ENCODE results near the gene ESAM.

The ESAM gene

DNA sequence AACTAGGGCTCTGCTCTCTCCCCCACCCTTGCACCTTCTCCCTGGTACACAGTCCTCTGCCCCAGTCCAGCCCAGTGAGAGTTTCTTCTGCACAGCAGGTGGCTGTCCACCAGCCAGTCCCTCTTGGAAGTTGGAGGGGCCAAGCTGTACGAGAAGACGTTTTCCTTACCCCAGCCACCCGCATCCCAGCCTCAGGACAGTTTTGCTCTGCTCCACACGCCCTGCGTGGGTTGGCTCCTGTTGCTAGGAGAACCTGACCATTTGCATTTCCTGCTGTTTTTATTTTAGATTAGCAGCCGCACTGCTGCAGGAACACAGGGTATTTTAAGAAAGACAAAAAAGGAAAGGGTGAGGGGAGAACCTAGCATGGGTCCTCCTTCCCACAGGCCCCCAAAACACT is 39.9 kb downstream of the ESAM start:
- H2BK12ac ChIP-seq (ENCODE audit: low read length): no peak overlapping the region
- no peak overlapping the region for H2AK5ac ChIP-seq (ENCODE audit: low read length)
- no CpG with 5 or more reads among the region's 6 CpGs for WGBS (ENCODE audit: extremely low coverage, insufficient coverage, insufficient read length)

GRCh38 chr11:124719534-124719933 is 42.6 kb downstream of the ESAM start:
- Histone ChIP-seq H3K9ac (ENCODE audit: low read length) (no peak overlapping the region), H2BK120ac (ENCODE audit: insufficient read depth, low read length, poor library complexity) (no peak overlapping the region), H2BK5ac (ENCODE audit: low read depth, low read length, poor library complexity) (no peak overlapping the region), H3K14ac (ENCODE audit: low read length) (no peak overlapping the region), H3K18ac (ENCODE audit: low read length) (no peak overlapping the region), H3K4me1 (ENCODE audit: control insufficient read depth in 1 of 2, insufficient read depth in 2 of 2, low read length in 2 of 2) (no peaks in the 10 kb centered on the region), H3K27me3 (ENCODE audit: insufficient read depth, low read length) (peaks cover 34% of the 10 kb centered on the region), H3K4ac (ENCODE audit: low read depth, low read length) (no peak overlapping the region), H3K79me2 (ENCODE audit: control insufficient read depth, insufficient read depth, low read length, poor library complexity) (no peaks in the 10 kb centered on the region), H3K4me2 (ENCODE audit: low read length) (no peak overlapping the region), H3K79me1 (ENCODE audit: low read length) (no peaks in the 10 kb centered on the region), H4K8ac (ENCODE audit: low read depth, low read length) (no peak overlapping the region), H3K9me3 (ENCODE audit: insufficient read depth, low read depth, low read length) (no peaks in the 10 kb centered on the region), H2AK5ac (ENCODE audit: low read length) (no peak overlapping the region), H3K27ac (ENCODE audit: low read depth, low read length) (no peak overlapping the region), H4K12ac (ENCODE audit: low read depth, low read length) (no peak overlapping the region), H2BK12ac (ENCODE audit: low read length) (no peak overlapping the region), H2AFZ (ENCODE audit: insufficient read depth, low read length, poor library complexity) (no peak overlapping the region), H3K36me3 (ENCODE audit: control insufficient read depth in 1 of 2, insufficient read depth in 2 of 2, low read length in 2 of 2) (no peaks in the 10 kb centered on the region), H4K91ac (ENCODE audit: low read depth, low read length) (no peak overlapping the region), H3K4me3 (ENCODE audit: low read depth, low read length) (no peak overlapping the region), H3K23ac (ENCODE audit: low read length) (no peak overlapping the region)
- DNase-seq: no peak
- no CpG with 5 or more reads among the region's 2 CpGs for WGBS (ENCODE audit: extremely low coverage, insufficient coverage, insufficient read length)

More for the DNA sequence above, 39.9 kb downstream of the ESAM start:
- no peaks in the 10 kb centered on the region for H3K9me3 ChIP-seq (ENCODE audit: insufficient read depth, low read depth, low read length)
- H2BK5ac ChIP-seq (ENCODE audit: low read depth, low read length, poor library complexity): no peak overlapping the region
- no peak overlapping the region for H3K9ac ChIP-seq (ENCODE audit: low read length)
- H3K79me1 ChIP-seq (ENCODE audit: low read length): no peaks in the 10 kb centered on the region
- H3K14ac ChIP-seq (ENCODE audit: low read length): no peak overlapping the region
- no peak for DNase-seq
- H3K18ac ChIP-seq (ENCODE audit: low read length): no peak overlapping the region
- H2AFZ ChIP-seq (ENCODE audit: insufficient read depth, low read length, poor library complexity): no peak overlapping the region
- H3K79me2 ChIP-seq (ENCODE audit: control insufficient read depth, insufficient read depth, low read length, poor library complexity): no peaks in the 10 kb centered on the region
- H4K12ac ChIP-seq (ENCODE audit: low read depth, low read length): no peak overlapping the region
- no peak overlapping the region for H3K4me3 ChIP-seq (ENCODE audit: low read depth, low read length)
- no peak overlapping the region for H3K4ac ChIP-seq (ENCODE audit: low read depth, low read length)
- no peak overlapping the region for H3K4me2 ChIP-seq (ENCODE audit: low read length)
- no peak overlapping the region for H2BK120ac ChIP-seq (ENCODE audit: insufficient read depth, low read length, poor library complexity)
- H3K4me1 ChIP-seq (ENCODE audit: control insufficient read depth in 1 of 2, insufficient read depth in 2 of 2, low read length in 2 of 2): no peaks in the 10 kb centered on the region
- no peak overlapping the region for H3K23ac ChIP-seq (ENCODE audit: low read length)
- no peaks in the 10 kb centered on the region for H3K36me3 ChIP-seq (ENCODE audit: control insufficient read depth in 1 of 2, insufficient read depth in 2 of 2, low read length in 2 of 2)
- no peak overlapping the region for H4K91ac ChIP-seq (ENCODE audit: low read depth, low read length)
- H3K27me3 ChIP-seq (ENCODE audit: insufficient read depth, low read length): peaks cover 34% of the 10 kb centered on the region
- no peak overlapping the region for H4K8ac ChIP-seq (ENCODE audit: low read depth, low read length)
- H3K27ac ChIP-seq (ENCODE audit: low read depth, low read length): no peak overlapping the region

GRCh38 chr11:124718801-124719200 is 43.3 kb downstream of the ESAM start:
- no CpG with 5 or more reads among the region's 14 CpGs for whole genome bisulfite sequencing (ENCODE audit: extremely low coverage, insufficient coverage, insufficient read length)
- Histone ChIP-seq H4K91ac (ENCODE audit: low read depth, low read length) (no peak overlapping the region), H3K27ac (ENCODE audit: low read depth, low read length) (no peak overlapping the region), H3K79me2 (ENCODE audit: control insufficient read depth, insufficient read depth, low read length, poor library complexity) (no peaks in the 10 kb centered on the region), H3K36me3 (ENCODE audit: control insufficient read depth in 1 of 2, insufficient read depth in 2 of 2, low read length in 2 of 2) (no peaks in the 10 kb centered on the region), H3K27me3 (ENCODE audit: insufficient read depth, low read length) (peaks cover 32% of the 10 kb centered on the region), H2BK120ac (ENCODE audit: insufficient read depth, low read length, poor library complexity) (no peak overlapping the region), H3K4me1 (ENCODE audit: control insufficient read depth in 1 of 2, insufficient read depth in 2 of 2, low read length in 2 of 2) (no peaks in the 10 kb centered on the region), H3K9ac (ENCODE audit: low read length) (no peak overlapping the region), H3K79me1 (ENCODE audit: low read length) (no peaks in the 10 kb centered on the region), H2AFZ (ENCODE audit: insufficient read depth, low read length, poor library complexity) (no peak overlapping the region), H3K14ac (ENCODE audit: low read length) (no peak overlapping the region), H3K4me3 (ENCODE audit: low read depth, low read length) (no peak overlapping the region), H4K12ac (ENCODE audit: low read depth, low read length) (no peak overlapping the region), H3K4me2 (ENCODE audit: low read length) (no peak overlapping the region), H4K8ac (ENCODE audit: low read depth, low read length) (no peak overlapping the region), H2BK5ac (ENCODE audit: low read depth, low read length, poor library complexity) (no peak overlapping the region), H2BK12ac (ENCODE audit: low read length) (no peak overlapping the region), H3K18ac (ENCODE audit: low read length) (no peak overlapping the region), H3K9me3 (ENCODE audit: insufficient read depth, low read depth, low read length) (no peaks in the 10 kb centered on the region), H3K23ac (ENCODE audit: low read length) (no peak overlapping the region), H3K4ac (ENCODE audit: low read depth, low read length) (no peak overlapping the region), H2AK5ac (ENCODE audit: low read length) (no peak overlapping the region)
- DNase-seq: no peak

DNA sequence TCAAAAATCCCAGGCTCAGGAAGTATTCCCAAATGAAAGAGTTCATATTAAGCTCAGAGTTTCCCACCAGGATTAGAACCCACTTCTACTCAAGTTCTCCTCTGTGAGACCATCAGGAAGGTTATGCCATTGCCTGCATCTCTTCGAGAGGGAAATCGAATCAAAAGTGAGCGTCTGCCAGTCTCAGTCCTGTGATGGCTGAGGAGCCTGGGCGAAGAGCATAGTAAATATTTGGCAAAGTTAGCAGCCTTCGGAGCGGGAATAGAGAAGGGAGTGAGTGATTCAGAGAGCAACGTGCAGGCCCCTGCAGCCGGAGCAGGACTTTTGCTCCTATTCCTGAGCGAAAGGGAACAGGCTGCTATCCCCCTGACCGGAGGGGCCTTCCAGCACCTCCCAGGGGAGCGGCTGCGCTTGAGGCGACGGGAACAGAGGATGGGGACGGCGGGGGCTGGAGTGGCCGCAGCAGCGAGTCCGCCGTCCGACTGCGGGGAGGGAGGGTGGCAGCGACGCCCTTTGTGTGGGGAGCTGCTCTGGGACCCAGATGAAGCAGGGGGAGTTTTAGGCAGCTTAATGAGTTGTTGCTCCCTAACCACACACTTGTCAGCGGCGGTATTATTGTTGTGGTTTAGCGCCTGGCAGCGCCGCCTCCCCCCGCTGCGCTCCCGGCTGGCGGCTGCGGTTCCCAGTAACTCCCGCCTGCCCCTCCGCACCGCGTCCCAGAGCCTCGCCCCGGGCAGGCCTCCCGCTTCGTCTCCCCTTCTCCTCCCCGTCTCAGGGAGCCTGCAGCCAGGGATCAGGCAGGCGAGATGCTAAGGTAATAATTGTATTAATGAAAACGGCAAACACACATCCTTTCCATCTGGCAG is 44.1 kb downstream of the ESAM start:
- no peaks in the 10 kb centered on the region for H3K9me3 ChIP-seq (ENCODE audit: insufficient read depth, low read depth, low read length)
- H3K27ac ChIP-seq (ENCODE audit: low read depth, low read length): no peak overlapping the region
- no peak overlapping the region for H3K4me3 ChIP-seq (ENCODE audit: low read depth, low read length)
- no peak overlapping the region for H3K18ac ChIP-seq (ENCODE audit: low read length)
- H2AFZ ChIP-seq (ENCODE audit: insufficient read depth, low read length, poor library complexity): no peak overlapping the region
- H2AK5ac ChIP-seq (ENCODE audit: low read length): no peak overlapping the region
- H3K79me2 ChIP-seq (ENCODE audit: control insufficient read depth, insufficient read depth, low read length, poor library complexity): no peaks in the 10 kb centered on the region
- DNase-seq: no peak
- no peak overlapping the region for H2BK12ac ChIP-seq (ENCODE audit: low read length)
- no peak overlapping the region for H2BK120ac ChIP-seq (ENCODE audit: insufficient read depth, low read length, poor library complexity)
- H3K23ac ChIP-seq (ENCODE audit: low read length): no peak overlapping the region
- H3K79me1 ChIP-seq (ENCODE audit: low read length): no peaks in the 10 kb centered on the region
- H3K4ac ChIP-seq (ENCODE audit: low read depth, low read length): no peak overlapping the region
- no CpG with 5 or more reads among the region's 45 CpGs for WGBS (ENCODE audit: extremely low coverage, insufficient coverage, insufficient read length)
- H4K12ac ChIP-seq (ENCODE audit: low read depth, low read length): no peak overlapping the region
- no peak overlapping the region for H4K91ac ChIP-seq (ENCODE audit: low read depth, low read length)
- no peak overlapping the region for H4K8ac ChIP-seq (ENCODE audit: low read depth, low read length)
- H2BK5ac ChIP-seq (ENCODE audit: low read depth, low read length, poor library complexity): no peak overlapping the region
- no peak overlapping the region for H3K9ac ChIP-seq (ENCODE audit: low read length)
- no peak overlapping the region for H3K14ac ChIP-seq (ENCODE audit: low read length)
- H3K27me3 ChIP-seq (ENCODE audit: insufficient read depth, low read length): peaks cover 32% of the 10 kb centered on the region
- H3K36me3 ChIP-seq (ENCODE audit: control insufficient read depth in 1 of 2, insufficient read depth in 2 of 2, low read length in 2 of 2): no peaks in the 10 kb centered on the region
- peak overlapping the region; percentile 45 for H3K4me2 ChIP-seq (ENCODE audit: low read length)
- H3K4me1 ChIP-seq (ENCODE audit: control insufficient read depth in 1 of 2, insufficient read depth in 2 of 2, low read length in 2 of 2): no peaks in the 10 kb centered on the region

Measured in trophoblast cell (in vitro differentiated cells and primary cell).